Right atrium auricular region (tissue), 2 donors: Measurements from ENCODE around the gene LGALS4. TPM values are rescaled to one million over a fixed set of nuclear protein-coding genes. Genes with fewer than 3 reads are reported as not detected.

ENCODE experiments used
- total RNA-seq, 2 donors: library from RNA; depleted of rRNA; stranded (reverse); fragments of >200 nt; gene quantifications; one replicate each; pipeline ENCODE4 v1.1.0, GENCODE V29; 2016

Gene LGALS4
- total RNA-seq, 2 donors from 2014 or later, result 0.67 TPM; not detected in 1

Other genes with a start within 250 kb of the LGALS4 start
- 1 to 10 TPM in 1 of 2 donors, under 1 TPM in 1; 0.83 to 4.2 TPM for gene MAP4K1, start 195.0 kb downstream of the LGALS4 start, total RNA-seq
- 100 to 1,000 TPM; 716 to 786 TPM for gene EIF3K, start 193.8 kb downstream of the LGALS4 start, total RNA-seq
- gene ACTN4, start 165.3 kb downstream of the LGALS4 start, total RNA-seq, result 100 to 1,000 TPM; 115 to 180 TPM
- under 1 TPM; 0.74 to 0.90 TPM for gene CAPN12, start 68.5 kb downstream of the LGALS4 start, total RNA-seq
- not detected for gene LGALS7, start 39.4 kb downstream of the LGALS4 start, total RNA-seq
- 1 to 10 TPM in 1 of 2 donors, not detected in 1; 1.8 TPM for gene LGALS7B, start 23.7 kb downstream of the LGALS4 start, total RNA-seq
- 100 to 1,000 TPM; 309 to 329 TPM for gene ECH1, start 18.8 kb upstream of the LGALS4 start, total RNA-seq
- 100 to 1,000 TPM; 102 to 115 TPM for gene HNRNPL, start 37.0 kb upstream of the LGALS4 start, total RNA-seq
- 1 to 10 TPM; 3.3 to 5.5 TPM for gene RINL, start 65.3 kb upstream of the LGALS4 start, total RNA-seq
- gene SIRT2, start 86.7 kb upstream of the LGALS4 start, total RNA-seq, result 100 to 1,000 TPM in 1 of 2 donors, 10 to 100 TPM in 1; 91.5 to 170 TPM
- 10 to 100 TPM; 13.3 to 29.2 TPM for gene NFKBIB, start 87.0 kb upstream of the LGALS4 start, total RNA-seq
- gene CCER2, start 99.2 kb upstream of the LGALS4 start, total RNA-seq, result not detected
- 10 to 100 TPM; 13.7 to 24.3 TPM for gene SARS2, start 117.8 kb upstream of the LGALS4 start, total RNA-seq
- 10 to 100 TPM; 39.5 to 58.7 TPM for gene MRPS12, start 118.0 kb upstream of the LGALS4 start, total RNA-seq
- 10 to 100 TPM in 1 of 2 donors, 1 to 10 TPM in 1; 5.7 to 13.1 TPM for gene FBXO17, start 162.8 kb upstream of the LGALS4 start, total RNA-seq
- 1 to 10 TPM; 5.1 to 7.2 TPM for gene FBXO27, start 219.6 kb upstream of the LGALS4 start, total RNA-seq